EH (cell line): ENCODE results near the gene CTU1.

ENCODE experiments used
- DNase-seq: peaks from one replicate; pipeline ENCODE4 v3.0.0-alpha.2; 2015; ENCODE audit warnings: low read depth

CTU1 gene

GRCh38 chr19:51082611-51083010 is 25.6 kb downstream of the CTU1 start, which contains the start of gene KLK14:
Gene KLK14 (minus strand): TSS chr19:51082887. CDS start chr19:51082614, 273 bp downstream.
- no peak for DNase-seq

DNA sequence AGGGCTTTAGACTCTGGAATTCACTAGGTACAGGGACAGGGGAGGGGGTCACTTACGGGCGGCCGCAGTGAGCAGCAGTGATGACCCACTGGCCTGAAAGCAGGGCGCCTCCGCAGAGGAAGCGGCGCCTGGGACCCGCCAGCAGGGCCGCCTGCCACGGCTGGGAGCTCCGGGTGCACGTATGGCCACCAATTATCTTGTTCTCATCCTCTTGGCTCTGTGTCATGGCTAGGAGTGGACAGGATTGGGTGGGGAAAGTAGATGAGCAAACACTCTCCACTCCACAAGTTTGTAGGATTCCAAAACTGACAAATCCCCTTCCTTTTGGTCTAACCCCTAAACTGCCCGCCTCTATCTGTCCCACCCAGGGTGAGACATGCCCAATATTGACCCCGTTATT is 26.7 kb downstream of the CTU1 start:
- DNase-seq, result no peak

GRCh38 chr19:51079481-51080110 is 28.6 kb downstream of the CTU1 start:
- no peak for DNase-seq

DNA sequence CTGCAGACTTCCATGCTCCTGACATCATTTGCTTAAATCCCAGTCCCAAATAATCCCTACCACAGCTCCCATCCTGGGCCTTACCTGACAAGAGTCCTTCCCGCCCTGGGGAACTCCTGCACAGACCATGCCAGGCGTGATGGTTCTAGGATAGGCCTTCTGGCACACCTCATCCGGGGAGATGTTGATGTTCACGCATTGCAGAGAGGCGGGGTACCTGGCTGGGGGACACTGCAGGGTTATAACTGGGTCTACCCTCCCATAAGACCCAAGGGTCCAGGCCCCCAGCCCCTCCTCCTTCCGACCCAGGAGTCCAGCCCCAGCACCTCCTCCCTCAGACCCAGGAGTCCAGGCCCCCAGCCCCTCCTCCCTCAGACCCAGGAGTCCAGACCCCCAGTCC is 29.5 kb downstream of the CTU1 start:
- no peak for DNase-seq

DNA sequence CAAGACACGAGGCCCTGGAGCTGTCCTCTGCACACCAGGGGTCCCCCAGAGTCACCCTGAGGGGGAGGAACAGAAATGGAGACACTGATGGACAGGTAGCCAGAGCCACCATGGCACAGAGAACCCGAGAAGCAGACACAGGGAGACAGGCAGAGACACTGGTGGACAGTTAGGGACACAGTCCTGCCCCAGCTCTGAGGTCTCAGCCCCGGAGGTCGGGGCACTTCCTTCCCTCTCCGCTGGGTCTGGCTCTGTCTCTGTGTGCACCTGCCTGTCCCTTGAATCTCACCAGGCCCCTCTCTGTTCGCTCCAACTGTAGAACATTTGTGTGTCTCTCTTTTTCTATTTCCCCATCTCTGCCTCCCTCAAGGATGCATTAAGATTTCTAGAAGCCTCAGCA is 30.1 kb downstream of the CTU1 start:
- no peak for DNase-seq

- no peak for DNase-seq
Measured at GRCh38 chr19:51076631-51077213, 31.5 kb downstream of the CTU1 start.

DNA sequence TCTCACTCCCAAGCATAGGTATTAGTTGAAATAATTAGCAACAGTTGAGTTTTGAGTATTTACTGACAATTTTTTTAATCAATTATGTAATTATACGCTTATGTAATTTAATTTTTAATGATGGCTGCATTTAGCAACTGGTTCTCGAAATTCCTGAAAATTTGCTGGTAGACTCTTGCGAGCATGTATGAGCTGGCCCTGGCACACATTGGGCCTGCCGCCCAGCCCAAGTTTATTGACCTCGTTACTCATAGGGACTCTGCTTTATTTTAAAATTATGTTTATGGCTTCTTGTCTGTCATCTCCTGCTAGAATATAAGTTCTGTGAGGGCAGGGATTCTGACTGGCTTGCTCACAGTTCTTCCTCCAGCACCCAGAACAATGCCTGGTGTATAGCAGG is 32.2 kb downstream of the CTU1 start:
- DNase-seq, result no peak

DNA sequence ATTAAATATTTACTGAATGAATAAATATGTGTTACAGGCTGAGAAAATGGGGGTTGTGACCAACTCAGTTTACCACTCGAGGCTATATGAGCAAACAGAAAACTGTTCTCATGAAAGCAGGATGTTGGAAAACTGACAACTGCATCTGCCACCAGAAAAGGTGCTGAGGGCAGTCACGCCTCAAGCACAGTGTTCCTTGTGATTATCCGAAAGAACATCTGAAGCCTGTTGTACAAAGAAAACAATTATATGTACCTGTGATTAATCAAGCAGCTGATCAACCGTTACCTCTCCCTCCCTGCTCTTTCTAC is 37.2 kb downstream of the CTU1 start:
- no peak for DNase-seq

DNA sequence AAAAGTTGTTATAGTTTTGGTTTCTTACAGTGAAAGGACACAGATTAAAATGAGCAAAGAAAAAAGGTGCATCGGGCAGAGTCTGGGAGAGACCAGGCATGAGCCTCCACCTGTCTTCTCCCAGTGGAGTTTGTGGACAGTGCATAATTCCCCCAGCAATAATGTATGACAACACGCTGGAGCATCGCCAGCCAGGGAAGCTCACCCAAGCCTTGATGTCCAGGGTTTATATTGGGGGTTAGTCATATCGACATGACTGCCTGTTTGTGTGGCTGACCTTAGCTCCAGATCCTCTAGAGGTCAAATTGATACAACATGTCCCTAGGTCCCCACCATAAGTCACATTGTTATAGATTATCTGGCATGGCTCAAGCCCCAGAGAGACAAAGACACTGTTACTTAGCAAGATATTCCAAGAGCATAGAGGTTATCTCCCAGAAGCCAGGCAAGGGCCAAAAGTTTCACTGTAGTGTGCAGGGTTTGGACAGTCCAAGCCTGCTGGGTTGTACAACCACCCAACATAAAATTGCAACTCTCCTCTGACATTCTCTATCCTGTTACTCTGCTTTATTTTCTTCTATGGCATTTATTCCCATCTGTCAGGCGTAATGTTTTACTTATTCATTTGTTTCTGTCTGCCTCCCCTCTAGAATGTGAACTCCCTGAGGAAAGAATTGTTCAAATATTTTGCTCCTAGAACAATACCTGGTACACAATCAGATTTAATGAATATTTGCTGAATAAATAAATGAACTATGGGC is 37.7 kb downstream of the CTU1 start:
- no peak for DNase-seq

DNA sequence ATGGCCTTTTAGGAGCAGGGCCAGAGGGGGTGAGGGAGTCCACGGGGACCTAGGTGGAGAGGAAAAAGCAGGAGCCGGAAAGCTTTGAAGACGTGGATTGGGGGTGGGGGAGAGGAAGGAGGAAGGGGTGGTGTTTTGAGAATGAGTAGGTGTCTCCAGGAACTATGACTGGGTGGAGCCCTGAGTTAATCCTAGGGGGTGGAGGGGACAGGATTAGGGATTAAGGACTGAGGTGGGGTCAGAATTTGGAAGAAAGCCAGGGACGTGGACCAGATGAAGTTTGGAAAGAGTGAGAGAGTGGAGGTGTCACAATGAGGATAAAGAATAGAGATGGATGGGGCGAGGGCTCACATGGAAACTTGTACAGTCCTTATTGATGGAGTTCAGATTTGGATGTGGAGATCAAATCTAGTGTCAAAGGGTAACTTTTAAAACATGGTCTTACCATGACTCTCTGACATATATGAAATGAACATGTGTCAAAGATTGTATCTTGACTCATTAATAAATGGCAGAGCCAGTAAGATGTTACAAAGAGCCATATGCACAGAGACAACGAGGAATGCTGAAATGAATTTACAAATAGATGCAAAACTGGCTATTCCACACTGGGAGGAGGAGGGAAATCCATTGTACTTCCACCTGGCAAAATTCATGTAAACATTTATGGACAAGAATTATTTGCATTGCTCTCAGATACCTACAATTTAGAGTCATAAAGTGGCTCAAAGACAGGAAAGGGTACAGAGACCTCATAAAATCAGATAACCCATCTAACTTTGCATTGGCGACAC is 41.6 kb downstream of the CTU1 start:
- no peak for DNase-seq

DNA sequence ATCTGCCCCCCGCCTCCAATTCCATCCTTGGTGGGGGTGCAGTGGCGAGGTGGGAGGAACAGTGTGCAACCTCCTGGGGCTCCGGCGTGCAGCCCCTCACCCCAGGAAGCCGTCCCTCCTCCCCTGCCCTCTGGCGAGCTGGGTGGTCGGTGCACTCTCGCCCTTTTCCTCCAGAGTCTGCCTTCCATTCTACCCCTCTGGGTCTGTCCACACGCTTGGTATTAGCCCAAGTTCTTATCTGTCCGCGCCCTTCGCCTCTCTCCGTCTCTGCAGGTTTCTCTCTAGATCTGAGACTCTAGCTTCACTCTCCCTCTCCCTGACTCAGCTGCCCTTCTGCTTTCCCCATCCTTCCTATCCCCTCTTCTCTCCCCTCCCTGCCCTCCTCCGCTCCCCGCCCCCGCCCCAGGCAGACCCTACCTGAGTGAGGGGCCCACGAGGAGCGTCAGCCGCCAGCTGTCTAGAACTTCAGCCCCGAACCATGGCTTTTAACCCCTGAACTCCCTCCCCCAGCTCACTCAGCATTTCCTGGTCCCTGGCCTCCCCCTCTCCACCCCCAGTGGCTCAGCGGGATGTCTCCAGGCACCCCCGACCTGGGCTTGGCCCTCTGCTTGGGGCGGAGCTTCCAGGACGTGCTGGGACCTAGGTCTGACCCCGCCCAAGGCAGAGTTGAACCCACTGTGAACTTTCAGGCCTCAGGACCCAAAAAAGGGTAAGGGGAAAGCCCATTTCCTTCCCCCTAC is 42.8 kb downstream of the CTU1 start:
- no peak for DNase-seq

DNA sequence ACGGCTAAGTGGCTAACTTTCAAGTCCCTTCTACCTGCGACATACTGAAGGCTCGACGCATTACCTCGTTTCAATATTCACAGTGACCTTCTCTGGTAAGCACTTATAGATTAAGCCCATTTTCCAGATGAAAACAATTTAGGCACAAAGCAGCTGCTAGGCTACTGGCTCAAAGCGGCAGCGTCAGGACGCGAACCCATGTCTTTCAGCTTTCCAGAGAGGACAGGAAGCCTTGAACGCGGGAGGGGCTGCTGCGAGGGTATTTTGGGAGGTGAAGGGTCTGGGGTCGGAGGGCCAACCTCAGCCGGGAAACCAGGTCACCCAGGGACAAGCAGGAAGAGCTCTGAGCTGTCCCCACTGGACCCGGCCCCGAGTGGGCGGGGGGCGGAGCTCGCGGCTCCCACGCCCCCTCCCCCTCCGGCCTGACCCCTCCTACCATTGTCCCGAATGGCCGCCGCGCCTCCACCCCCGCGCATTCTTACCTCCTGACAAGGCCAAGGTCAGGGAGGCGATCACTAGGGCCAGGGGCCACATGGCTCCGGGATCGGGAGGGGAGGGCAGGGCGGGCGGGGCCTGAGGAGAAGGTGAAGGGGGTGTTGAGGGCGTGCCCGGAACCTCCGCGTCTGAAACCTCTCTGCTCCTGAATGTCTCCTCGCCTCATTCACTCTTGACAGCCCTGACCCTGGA is 43.5 kb downstream of the CTU1 start, which contains the start of gene KLK13:
TSS of gene KLK13 (minus strand) at position 559 of the 687 bp plus-strand sequence. CDS start at position 534, 25 bp downstream.
- no peak for DNase-seq

GRCh38 chr19:51063664-51064063 is 44.5 kb downstream of the CTU1 start:
- no peak for DNase-seq

DNA sequence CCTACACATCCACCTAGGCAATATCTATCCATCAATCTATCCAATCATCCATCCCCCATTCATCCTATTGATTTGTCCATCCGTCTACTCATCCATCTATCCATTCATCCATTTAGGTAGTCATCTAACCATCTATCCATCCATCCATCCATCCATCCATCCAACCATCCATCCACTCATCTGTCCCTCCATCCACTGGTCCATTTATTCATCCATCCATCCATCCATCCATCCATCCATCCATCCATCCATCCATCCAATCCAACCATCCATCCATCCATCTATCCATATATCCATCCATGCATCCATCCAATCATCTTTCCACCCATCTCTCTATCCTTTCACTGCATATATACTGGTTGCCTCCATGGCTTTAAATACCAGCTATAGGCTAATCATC is 47.2 kb downstream of the CTU1 start:
- DNase-seq, result no peak

- DNase-seq, result no peak
Measured at GRCh38 chr19:51060336-51060735, 47.9 kb downstream of the CTU1 start.

GRCh38 chr19:51059715-51060114 is 48.5 kb downstream of the CTU1 start:
- no peak for DNase-seq

- no peak for DNase-seq
Measured at GRCh38 chr19:51055866-51056265, 52.3 kb downstream of the CTU1 start.
